Measurements from ENCODE around the gene MTCL3.

MTCL3 gene

GRCh38 chr6:127564761-127565160 lies 45.6 kb upstream of the MTCL3 start:
- Histone ChIP-seq H3K36me3 (no peaks in the 10 kb centered on the region), H3K27me3 (no peaks in the 10 kb centered on the region), H3K27ac (no peak overlapping the region), H3K4me3 (no peak overlapping the region), H3K9me3 (no peaks in the 10 kb centered on the region), H3K4me1 (no peaks in the 10 kb centered on the region)
- 76 to 87% methylated on average over 3 of the region's 3 CpGs for WGBS, 2 donors (ENCODE audit: low coverage in 1 of 2)
- in situ Hi-C loops (cut with MboI; ENCODE audit: low pct_ligation_motif_present in 1 of 4, low pct_unique_long_range_greater_than_20kb in 1 of 4, low sequenced_read_pairs in 3 of 4), result no loop called here
- TF ChIP-seq POLR2A (IDR thresholded peaks at IDR 0.05) (no peak), EP300 (IDR thresholded peaks at IDR 0.05; ENCODE audit: low read depth) (no peak), CTCF (IDR thresholded peaks at IDR 0.05) (no peak), POLR2AphosphoS5 (IDR thresholded peaks at IDR 0.05) (no peak)
- DNase-seq, result no peak
- intact Hi-C loops (cut with DNase I; ENCODE audit: low total_unique reads), result no loop called here

- Histone ChIP-seq H3K4me1 (no peaks in the 10 kb centered on the region), H3K27me3 (no peaks in the 10 kb centered on the region), H3K36me3 (no peaks in the 10 kb centered on the region), H3K27ac (no peak overlapping the region), H3K4me3 (no peak overlapping the region), H3K9me3 (no peaks in the 10 kb centered on the region)
- TF ChIP-seq POLR2AphosphoS5 (IDR thresholded peaks at IDR 0.05), result no peak
- TF ChIP-seq CTCF (IDR thresholded peaks at IDR 0.05), result no peak
- TF ChIP-seq POLR2A (IDR thresholded peaks at IDR 0.05), result no peak
- 38 to 50% methylated on average over 1 of the region's 1 CpG for WGBS, 2 donors (ENCODE audit: low coverage in 1 of 2)
- DNase-seq, result no peak
- in situ Hi-C loops (cut with MboI; ENCODE audit: low pct_ligation_motif_present in 1 of 4, low pct_unique_long_range_greater_than_20kb in 1 of 4, low sequenced_read_pairs in 3 of 4), result no loop called here
- intact Hi-C loops (cut with DNase I; ENCODE audit: low total_unique reads), result no loop called here
Measured at GRCh38 chr6:127561660-127562059, 42.5 kb upstream of the MTCL3 start.

- TF ChIP-seq EP300 (IDR thresholded peaks at IDR 0.05; ENCODE audit: low read depth) (no peak), CTCF (IDR thresholded peaks at IDR 0.05) (peak in 1 of 5 experiments; percentile 12)
- Histone ChIP-seq H3K27ac (no peak overlapping the region), H3K36me3 (no peaks in the 10 kb centered on the region), H3K4me1 (no peaks in the 10 kb centered on the region), H3K9me3 (no peaks in the 10 kb centered on the region), H3K4me3 (no peak overlapping the region), H3K27me3 (no peaks in the 10 kb centered on the region)
- no peak for DNase-seq
- intact Hi-C loops (cut with DNase I; ENCODE audit: low total_unique reads), result no loop called here
- WGBS, 2 donors (ENCODE audit: low coverage in 1 of 2), result 21 to 31% methylated on average over 2 of the region's 2 CpGs
- in situ Hi-C loops (cut with MboI; ENCODE audit: low pct_ligation_motif_present in 1 of 4, low pct_unique_long_range_greater_than_20kb in 1 of 4, low sequenced_read_pairs in 3 of 4), result no loop called here
Measured at GRCh38 chr6:127554435-127555006, 35.4 kb upstream of the MTCL3 start.

- Histone ChIP-seq H3K27ac (no peak overlapping the region), H3K27me3 (peaks cover 3% of the 10 kb centered on the region), H3K9me3 (no peaks in the 10 kb centered on the region), H3K4me1 (no peaks in the 10 kb centered on the region), H3K36me3 (no peaks in the 10 kb centered on the region), H3K4me3 (no peak overlapping the region)
- TF ChIP-seq POLR2A (IDR thresholded peaks at IDR 0.05) (no peak), EP300 (IDR thresholded peaks at IDR 0.05; ENCODE audit: low read depth) (no peak), POLR2AphosphoS5 (IDR thresholded peaks at IDR 0.05) (no peak), CTCF (IDR thresholded peaks at IDR 0.05) (no peak)
- DNase-seq, result no peak
- in situ Hi-C loops (cut with MboI; ENCODE audit: low pct_ligation_motif_present in 1 of 4, low pct_unique_long_range_greater_than_20kb in 1 of 4, low sequenced_read_pairs in 3 of 4), result no loop called here
- intact Hi-C loops (cut with DNase I; ENCODE audit: low total_unique reads), result no loop called here
Measured at GRCh38 chr6:127550403-127550802, 31.3 kb upstream of the MTCL3 start.
